HFF-Myc (cell line): ENCODE data around the gene PRLR.

Source experiments
- DNase-seq: peaks from one replicate; pipeline ENCODE4 v3.0.0-alpha.2; 2011; ENCODE audit warnings: low read depth; ENCODE audit errors: extremely low read depth
- H3K4me3 ChIP-seq: replicated peaks from 2 replicates; pipeline ENCODE4 v1.5.1; 2011; ENCODE audit warnings: low read depth, mild to moderate bottlenecking, control low read depth, low read length
- TF ChIP-seq, protein P1 (sequence below): IDR thresholded peaks from 2 replicates; pipeline ENCODE4 v1.5.1; 2012; ENCODE audit warnings: mild to moderate bottlenecking, low read depth, low read length, control low read depth; ENCODE audit errors: missing control alignments

Gene PRLR

DNA sequence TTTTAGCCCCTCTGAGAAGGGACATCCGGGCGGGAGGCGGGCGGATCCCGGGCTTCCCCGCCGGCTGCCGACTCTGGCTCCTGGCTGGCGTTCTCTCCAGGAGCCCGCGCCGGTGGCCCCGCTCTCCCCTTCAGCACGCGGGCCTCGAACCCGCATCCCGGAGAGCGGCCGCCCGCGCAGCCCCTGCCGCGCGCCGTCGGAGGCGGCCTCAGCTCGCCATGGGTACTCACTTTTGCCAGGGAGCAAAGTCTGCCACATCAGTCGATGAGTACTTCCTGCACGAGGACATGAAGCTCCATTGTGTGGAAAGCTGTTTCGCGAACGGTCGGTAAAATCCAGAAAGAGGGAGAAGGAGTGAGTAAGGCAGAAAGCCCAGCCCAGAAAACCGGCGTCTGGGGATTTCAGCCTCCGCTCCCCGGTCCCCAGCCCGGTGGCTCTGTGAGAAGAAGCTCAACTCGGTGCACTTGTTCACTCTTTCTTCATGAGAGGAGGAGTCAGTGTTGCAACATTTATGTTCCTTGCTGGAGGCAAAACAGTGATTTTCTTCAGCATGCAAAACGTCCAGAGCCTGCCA lies at the start of gene PRLR:
Gene PRLR (minus strand): TSS at position 450 of the 574 bp plus-strand sequence. CDS start 140,867 bp downstream, outside the sequence.
- TF ChIP-seq, protein P1, sequence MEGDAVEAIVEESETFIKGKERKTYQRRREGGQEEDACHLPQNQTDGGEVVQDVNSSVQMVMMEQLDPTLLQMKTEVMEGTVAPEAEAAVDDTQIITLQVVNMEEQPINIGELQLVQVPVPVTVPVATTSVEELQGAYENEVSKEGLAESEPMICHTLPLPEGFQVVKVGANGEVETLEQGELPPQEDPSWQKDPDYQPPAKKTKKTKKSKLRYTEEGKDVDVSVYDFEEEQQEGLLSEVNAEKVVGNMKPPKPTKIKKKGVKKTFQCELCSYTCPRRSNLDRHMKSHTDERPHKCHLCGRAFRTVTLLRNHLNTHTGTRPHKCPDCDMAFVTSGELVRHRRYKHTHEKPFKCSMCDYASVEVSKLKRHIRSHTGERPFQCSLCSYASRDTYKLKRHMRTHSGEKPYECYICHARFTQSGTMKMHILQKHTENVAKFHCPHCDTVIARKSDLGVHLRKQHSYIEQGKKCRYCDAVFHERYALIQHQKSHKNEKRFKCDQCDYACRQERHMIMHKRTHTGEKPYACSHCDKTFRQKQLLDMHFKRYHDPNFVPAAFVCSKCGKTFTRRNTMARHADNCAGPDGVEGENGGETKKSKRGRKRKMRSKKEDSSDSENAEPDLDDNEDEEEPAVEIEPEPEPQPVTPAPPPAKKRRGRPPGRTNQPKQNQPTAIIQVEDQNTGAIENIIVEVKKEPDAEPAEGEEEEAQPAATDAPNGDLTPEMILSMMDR, result no peak
- DNase-seq, result no peak
- peak within 1 kb of the TSS; percentile 20 for H3K4me3 ChIP-seq

DNA sequence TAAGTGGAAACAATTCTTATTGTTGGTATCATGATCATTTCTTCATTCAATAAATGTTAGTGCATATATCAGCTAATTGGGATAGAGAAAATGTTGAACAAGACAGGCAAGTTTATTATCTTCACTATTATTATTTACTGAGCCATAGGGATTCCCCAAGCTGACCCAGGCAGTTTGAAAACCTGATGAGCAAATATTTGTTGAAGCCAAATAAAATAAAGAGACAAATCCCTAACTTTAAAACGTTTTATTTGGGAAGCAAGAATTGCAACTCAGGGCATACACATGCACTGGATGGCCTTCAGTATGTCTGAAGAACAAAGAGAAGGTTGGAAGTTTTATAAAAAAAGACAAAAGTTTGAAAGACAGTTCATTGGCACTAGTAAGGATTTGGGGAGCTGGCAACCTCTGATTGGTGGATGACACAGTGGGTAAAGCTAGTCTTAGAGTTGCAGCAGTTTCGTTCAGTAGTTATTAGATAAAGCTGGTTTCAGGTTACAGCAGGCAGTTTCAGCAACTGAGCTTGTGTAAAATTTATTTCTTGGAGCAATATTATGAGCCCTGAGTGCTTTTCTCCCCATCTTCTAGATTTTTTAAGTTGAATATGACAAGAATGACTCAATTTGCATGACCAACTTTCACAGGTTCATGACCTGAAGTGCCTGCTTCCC lies 44.7 kb upstream of the PRLR start:
- TF ChIP-seq, protein P1, result no peak

DNA sequence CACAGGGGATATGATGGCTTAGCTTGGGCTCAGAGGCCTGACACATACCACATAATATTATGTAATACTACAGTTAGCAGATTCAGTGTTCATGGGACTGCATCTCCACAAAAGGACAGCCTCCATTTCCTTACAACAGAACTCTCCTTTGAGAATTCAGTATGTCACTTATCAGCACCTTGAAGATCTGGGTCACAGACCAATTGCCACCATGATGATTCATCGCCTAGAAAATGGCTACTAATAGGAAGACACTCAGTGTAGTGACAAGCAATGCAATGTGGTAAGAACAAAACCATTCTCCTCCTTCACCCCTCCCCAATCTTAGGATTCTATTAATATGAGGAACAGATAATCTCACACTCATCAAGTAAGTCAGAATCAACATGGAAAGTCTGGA lies 38.7 kb upstream of the PRLR start:
- no peak overlapping the region for H3K4me3 ChIP-seq
- no peak for DNase-seq
- TF ChIP-seq, protein P1, result no peak

More for the DNA sequence above, 44.7 kb upstream of the PRLR start:
- no peak for DNase-seq
- no peak overlapping the region for H3K4me3 ChIP-seq

DNA sequence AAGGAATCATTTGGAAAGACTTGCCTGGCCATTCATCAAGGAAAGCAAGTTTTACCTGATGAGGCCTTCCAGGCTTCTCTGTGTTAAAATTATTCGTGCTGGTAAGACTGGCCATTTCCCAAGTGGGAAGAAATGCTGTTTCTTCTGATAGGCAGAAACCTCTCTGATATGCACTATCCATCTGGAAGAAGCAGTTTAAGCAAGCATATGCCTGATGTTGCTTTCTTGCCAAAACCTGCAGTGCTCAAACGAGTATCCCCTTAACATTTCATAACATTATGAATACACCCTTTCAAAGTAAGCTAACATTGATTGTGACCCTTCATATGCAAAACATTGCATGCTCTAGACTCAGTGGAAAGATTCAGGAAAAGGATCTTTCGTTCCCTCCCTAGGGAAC lies 36.0 kb upstream of the PRLR start:
- DNase-seq, result no peak
- TF ChIP-seq, protein P1, result no peak
- no peak overlapping the region for H3K4me3 ChIP-seq

DNA sequence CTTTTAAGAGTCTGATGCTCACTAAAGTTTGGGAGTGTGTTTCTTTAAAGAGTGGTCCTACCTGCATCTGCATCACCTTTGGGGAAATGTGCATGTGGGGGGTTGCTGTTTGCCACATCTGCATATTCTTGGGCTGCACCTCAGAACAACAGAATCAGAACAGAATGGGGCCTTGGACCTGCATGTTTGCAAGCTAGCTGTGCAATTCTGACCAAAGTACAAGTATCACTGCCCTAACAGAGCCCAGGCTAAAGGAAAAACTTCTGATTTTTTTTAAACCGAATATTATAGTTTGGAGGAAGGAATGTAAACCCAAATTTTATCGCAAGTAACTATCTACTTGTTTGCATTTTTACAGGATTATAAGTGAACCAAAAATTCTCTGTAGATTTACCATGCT lies 34.2 kb upstream of the PRLR start:
- TF ChIP-seq, protein P1, result no peak
- no peak overlapping the region for H3K4me3 ChIP-seq
- DNase-seq, result no peak

DNA sequence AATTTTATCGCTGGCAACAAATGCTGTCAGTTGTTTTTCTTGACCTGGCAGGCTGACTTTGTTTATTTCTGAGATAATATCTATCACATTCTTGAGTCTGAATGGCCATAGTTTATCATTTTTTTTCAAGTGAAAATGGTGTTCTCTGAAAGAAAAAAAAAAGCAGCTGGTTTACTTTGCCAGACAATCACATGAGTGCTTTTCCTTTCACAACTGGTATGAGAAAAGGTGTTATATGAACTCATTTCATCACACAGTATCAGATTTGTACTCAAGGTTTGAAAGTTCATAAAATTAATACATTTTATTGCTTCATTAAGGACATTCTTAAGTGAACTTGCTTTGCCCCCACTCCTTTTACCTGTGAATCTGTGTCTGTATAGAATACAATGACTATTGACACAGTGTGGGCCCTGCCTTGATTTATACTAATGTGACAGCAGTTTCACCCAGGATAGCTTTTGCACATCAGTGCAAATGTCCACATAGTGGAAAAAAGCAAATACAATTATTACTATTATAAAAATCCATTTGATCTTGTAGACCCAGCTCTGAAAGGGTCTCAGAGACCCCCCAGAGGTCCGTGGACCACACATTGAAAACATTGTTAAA lies 33.1 kb upstream of the PRLR start:
- H3K4me3 ChIP-seq, result no peak overlapping the region
- TF ChIP-seq, protein P1, result no peak
- no peak for DNase-seq
